ENCODE data around the gene KCNK1.

GRCh38 chr1:233625510-233625981, 11.6 kb downstream of the KCNK1 start:
- no peak for TF ChIP-seq CTCF (conservative IDR thresholded peaks at IDR 0.05 in 1 of 2, IDR thresholded peaks at IDR 0.05 in 1 of 2; ENCODE audit: low read depth in 1 of 2, low read length in 2 of 2)
- no peak for TF ChIP-seq EZH2 (IDR thresholded peaks at IDR 0.05; ENCODE audit: low read length, missing control alignments)

Data from fibroblast of lung (primary cell).